ENCODE measurements around the gene SCN2A.

Gene SCN2A

GRCh38 chr2:165239230-165239629 lies at the start of gene SCN2A:
SCN2A (plus strand) TSS chr2:165239414; CDS start chr2:165295824, 56,410 bp downstream.
- DNase-seq (ENCODE audit: low read depth in 2 of 2) = no peak

GRCh38 chr2:165191096-165191728 lies 48.0 kb upstream of the SCN2A start:
- DNase-seq (ENCODE audit: low read depth in 2 of 2) = no peak

GRCh38 chr2:165192729-165193128 lies 46.5 kb upstream of the SCN2A start:
- no peak for DNase-seq (ENCODE audit: low read depth in 2 of 2)

- no peak for DNase-seq (ENCODE audit: low read depth in 2 of 2)
Measured at GRCh38 chr2:165193178-165193777, 45.9 kb upstream of the SCN2A start.

- DNase-seq (ENCODE audit: low read depth in 2 of 2) = no peak
Measured at GRCh38 chr2:165196411-165196810, 42.8 kb upstream of the SCN2A start.

- DNase-seq (ENCODE audit: low read depth in 2 of 2) = no peak
Measured at GRCh38 chr2:165197346-165197745, 41.9 kb upstream of the SCN2A start.

- DNase-seq (ENCODE audit: low read depth in 2 of 2) = no peak
Measured at GRCh38 chr2:165198181-165198580, 41.0 kb upstream of the SCN2A start.

GRCh38 chr2:165202239-165202638 lies 37.0 kb upstream of the SCN2A start:
- no peak for DNase-seq (ENCODE audit: low read depth in 2 of 2)

- no peak for DNase-seq (ENCODE audit: low read depth in 2 of 2)
Measured at GRCh38 chr2:165203689-165204559, 35.3 kb upstream of the SCN2A start, which contains the start of gene SCN3A. SCN3A (minus strand) TSS chr2:165204050; CDS start chr2:165176394, 27,656 bp downstream.

- DNase-seq (ENCODE audit: low read depth in 2 of 2) = no peak
Measured at GRCh38 chr2:165205865-165206264, 33.3 kb upstream of the SCN2A start.

- DNase-seq (ENCODE audit: low read depth in 2 of 2) = no peak
Measured at GRCh38 chr2:165208094-165208493, 31.1 kb upstream of the SCN2A start.

GRCh38 chr2:165214093-165214492 lies 25.1 kb upstream of the SCN2A start:
- DNase-seq (ENCODE audit: low read depth in 2 of 2) = no peak

GRCh38 chr2:165219481-165219880 lies 19.7 kb upstream of the SCN2A start:
- no peak for DNase-seq (ENCODE audit: low read depth in 2 of 2)

- DNase-seq (ENCODE audit: low read depth in 2 of 2) = no peak
Measured at GRCh38 chr2:165224941-165225340, 14.3 kb upstream of the SCN2A start.

- DNase-seq (ENCODE audit: low read depth in 2 of 2) = no peak
Measured at GRCh38 chr2:165227571-165227970, 11.6 kb upstream of the SCN2A start.

GRCh38 chr2:165237056-165237455 lies 2.2 kb upstream of the SCN2A start:
- no peak for DNase-seq (ENCODE audit: low read depth in 2 of 2)

GRCh38 chr2:165238295-165238694 lies 919 bp upstream of the SCN2A start:
- no peak for DNase-seq (ENCODE audit: low read depth in 2 of 2)

GRCh38 chr2:165239856-165240515 lies 772 bp downstream of the SCN2A start:
- DNase-seq (ENCODE audit: low read depth in 2 of 2) = no peak

GRCh38 chr2:165240916-165241315 lies 1.7 kb downstream of the SCN2A start:
- no peak for DNase-seq (ENCODE audit: low read depth in 2 of 2)

GRCh38 chr2:165245081-165245793 lies 6.0 kb downstream of the SCN2A start:
- no peak for DNase-seq (ENCODE audit: low read depth in 2 of 2)

- no peak for DNase-seq (ENCODE audit: low read depth in 2 of 2)
Measured at GRCh38 chr2:165248238-165248637, 9.0 kb downstream of the SCN2A start.

Data from activated CD8-positive, alpha-beta memory T cell treated with anti-CD3 and anti-CD28 coated beads for 4 hours (primary cell).